Caco-2 (cell line): ENCODE measurements around the gene MB21D2. TPM values are rescaled to one million over a fixed set of nuclear protein-coding genes. Genes with fewer than 3 reads are reported as not detected.

Experiments
- BruUV-seq: library from RNA; stranded (reverse); fragments of 400-500 nt; replicated peaks from 2 replicates; lab custom pipeline; 2021; lab: Mats Ljungman, UMichigan
- CTCF ChIA-PET: fragments of 300-600 bp; sonication (Branson Sonifier 250); formaldehyde crosslinking; loops from one replicate; lab custom pipeline; 2022; ENCODE audit warnings: antibody characterized with exemption; lab: Charles Lee
- POLR2A ChIA-PET: fragments of 300-600 bp; sonication (Branson Sonifier 250); formaldehyde crosslinking; loops from one replicate; lab custom pipeline; 2022; ENCODE audit warnings: antibody characterized with exemption; lab: Charles Lee
- DNase-seq, 2 experiments: peaks; one replicate each; pipeline versions ENCODE4 v3.0.0 to v3.0.0-alpha.2; 2020 to 2022
- H3K27me3 ChIP-seq: replicated peaks from 2 replicates; pipeline ENCODE4 v1.6.0; 2011; ENCODE audit warnings: low read length; ENCODE audit not compliant: control insufficient read depth, insufficient read depth
- H3K36me3 ChIP-seq: 2 replicates; pipeline ENCODE4 v1.5.1; 2011; ENCODE audit warnings: low read length; ENCODE audit not compliant: control insufficient read depth, insufficient read depth
- H3K4me1 ChIP-seq: fragments of 250-450 bp; sonication (Bioruptor Pico); 2 replicates; pipeline ENCODE4 v1.5.1; 2020; ENCODE audit warnings: mild to moderate bottlenecking
- H3K4me3 ChIP-seq: 2 replicates; pipeline ENCODE4 v1.5.1; 2011; ENCODE audit warnings: low read depth, mild to moderate bottlenecking, control low read depth, low read length
- H3K9me3 ChIP-seq: fragments of 250-450 bp; sonication (Bioruptor Pico); 2 replicates; pipeline ENCODE4 v1.5.1; 2020; ENCODE audit warnings: mild to moderate bottlenecking, moderate library complexity
- H3K27ac Mint-ChIP-seq: one replicate; pipeline ENCODE4 v1.8.0; 2022; ENCODE audit warnings: mixed read lengths; ENCODE audit not compliant: unreplicated experiment
- H3K27me3 Mint-ChIP-seq: one replicate; pipeline ENCODE4 v1.8.0; 2022; ENCODE audit warnings: mixed read lengths; ENCODE audit not compliant: insufficient read depth, unreplicated experiment
- H3K36me3 Mint-ChIP-seq: one replicate; pipeline ENCODE4 v1.8.0; 2022; ENCODE audit warnings: mild to moderate bottlenecking, mixed read lengths; ENCODE audit not compliant: insufficient read depth, unreplicated experiment
- H3K4me1 Mint-ChIP-seq: one replicate; pipeline ENCODE4 v1.8.0; 2022; ENCODE audit warnings: low read depth, mixed read lengths; ENCODE audit not compliant: unreplicated experiment
- H3K4me3 Mint-ChIP-seq: one replicate; pipeline ENCODE4 v1.8.0; 2022; ENCODE audit warnings: mild to moderate bottlenecking, moderate library complexity, mixed read lengths; ENCODE audit not compliant: unreplicated experiment
- H3K9me3 Mint-ChIP-seq: one replicate; pipeline ENCODE4 v1.8.0; 2022; ENCODE audit warnings: mixed read lengths; ENCODE audit not compliant: unreplicated experiment
- intact Hi-C: fragments of 100-400 bp; cut with micrococcal nuclease; formaldehyde crosslinking; loops from one replicate; pipeline ENCODE4 v1.10.0; 2022; ENCODE audit not compliant: unreplicated experiment
- total RNA-seq: library from RNA; stranded (reverse); gene quantifications from 2 replicates; pipeline ENCODE4 v1.2.3, GENCODE V29; 2022
- TF ChIP-seq, protein P1 (sequence below), 2 experiments: fragments of 200-600 bp in 1 of 2; IDR thresholded peaks; 1 replicate in 1 of 2; 2 replicates in 1 of 2; pipeline versions ENCODE4 v1.5.1 to v1.8.0; 2011 to 2022; ENCODE audit warnings: antibody characterized with exemption in 1 of 2, control low read depth in 1 of 2, inconsistent platforms in 1 of 2, low read depth in 1 of 2, low read length in 1 of 2, mild to moderate bottlenecking in 1 of 2, moderate library complexity in 1 of 2; ENCODE audit not compliant: insufficient read depth in 1 of 2, severe bottlenecking in 1 of 2, unreplicated experiment in 1 of 2

Gene MB21D2
- total RNA-seq, 1 experiment from 2014 or later, result 11.0 TPM

DNA sequence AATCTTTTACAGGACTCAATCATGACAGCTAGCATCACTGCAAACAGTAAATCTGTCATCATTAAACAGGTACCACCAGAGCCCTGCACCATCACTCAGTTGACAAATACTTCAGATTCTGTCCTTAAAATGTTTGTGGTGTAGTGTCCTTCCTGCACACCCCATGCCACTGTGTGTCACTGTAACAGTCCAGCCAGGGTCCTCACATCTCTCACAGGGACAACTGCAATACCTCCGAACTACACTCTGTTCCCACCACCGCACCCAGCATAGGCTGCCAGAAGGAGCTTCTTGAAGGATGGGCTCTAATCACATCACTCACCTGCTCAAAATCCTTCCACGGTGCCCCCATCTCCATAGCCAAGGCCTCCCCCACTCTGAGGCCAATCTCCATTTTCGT lies 100.2 kb downstream of the MB21D2 start:
- peaks cover 31% of the 10 kb centered on the region for H3K4me1 ChIP-seq
- H3K36me3 ChIP-seq, result no peaks in the 10 kb centered on the region
- no TSS peak for BruUV-seq
- H3K9me3 Mint-ChIP-seq, result no peaks in the 10 kb centered on the region
- no peak overlapping the region for H3K4me3 ChIP-seq
- no peaks in the 10 kb centered on the region for H3K9me3 ChIP-seq
- TF ChIP-seq, protein P1, sequence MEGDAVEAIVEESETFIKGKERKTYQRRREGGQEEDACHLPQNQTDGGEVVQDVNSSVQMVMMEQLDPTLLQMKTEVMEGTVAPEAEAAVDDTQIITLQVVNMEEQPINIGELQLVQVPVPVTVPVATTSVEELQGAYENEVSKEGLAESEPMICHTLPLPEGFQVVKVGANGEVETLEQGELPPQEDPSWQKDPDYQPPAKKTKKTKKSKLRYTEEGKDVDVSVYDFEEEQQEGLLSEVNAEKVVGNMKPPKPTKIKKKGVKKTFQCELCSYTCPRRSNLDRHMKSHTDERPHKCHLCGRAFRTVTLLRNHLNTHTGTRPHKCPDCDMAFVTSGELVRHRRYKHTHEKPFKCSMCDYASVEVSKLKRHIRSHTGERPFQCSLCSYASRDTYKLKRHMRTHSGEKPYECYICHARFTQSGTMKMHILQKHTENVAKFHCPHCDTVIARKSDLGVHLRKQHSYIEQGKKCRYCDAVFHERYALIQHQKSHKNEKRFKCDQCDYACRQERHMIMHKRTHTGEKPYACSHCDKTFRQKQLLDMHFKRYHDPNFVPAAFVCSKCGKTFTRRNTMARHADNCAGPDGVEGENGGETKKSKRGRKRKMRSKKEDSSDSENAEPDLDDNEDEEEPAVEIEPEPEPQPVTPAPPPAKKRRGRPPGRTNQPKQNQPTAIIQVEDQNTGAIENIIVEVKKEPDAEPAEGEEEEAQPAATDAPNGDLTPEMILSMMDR (IDR thresholded peaks at IDR 0.05; ENCODE audit: insufficient read depth in 1 of 2, low read depth in 1 of 2, low read length in 1 of 2, severe bottlenecking in 1 of 2, unreplicated experiment in 1 of 2), result no peak
- POLR2A ChIA-PET, result no interaction called here
- peak overlapping the region; percentile 9 for H3K27ac Mint-ChIP-seq
- no peaks in the 10 kb centered on the region for H3K36me3 Mint-ChIP-seq
- H3K27me3 ChIP-seq, result no peaks in the 10 kb centered on the region
- no peak overlapping the region for H3K4me3 Mint-ChIP-seq
- CTCF ChIA-PET, result interaction anchor here (1.0 to 1.7 kb wide), 4 partner anchors 62 to 224 kb away, joined by 3 to 9 read pairs (median 4); partner anchors contain the start of gene MB21D2
- H3K27me3 Mint-ChIP-seq, result no peaks in the 10 kb centered on the region
- intact Hi-C loops, result loop anchor here (2.0 to 10.0 kb wide), 2 partner anchors 647 to 755 kb away; no protein-coding TSS in a partner anchor
- DNase-seq, result no peak
- H3K4me1 Mint-ChIP-seq, result peaks cover 46% of the 10 kb centered on the region

DNA sequence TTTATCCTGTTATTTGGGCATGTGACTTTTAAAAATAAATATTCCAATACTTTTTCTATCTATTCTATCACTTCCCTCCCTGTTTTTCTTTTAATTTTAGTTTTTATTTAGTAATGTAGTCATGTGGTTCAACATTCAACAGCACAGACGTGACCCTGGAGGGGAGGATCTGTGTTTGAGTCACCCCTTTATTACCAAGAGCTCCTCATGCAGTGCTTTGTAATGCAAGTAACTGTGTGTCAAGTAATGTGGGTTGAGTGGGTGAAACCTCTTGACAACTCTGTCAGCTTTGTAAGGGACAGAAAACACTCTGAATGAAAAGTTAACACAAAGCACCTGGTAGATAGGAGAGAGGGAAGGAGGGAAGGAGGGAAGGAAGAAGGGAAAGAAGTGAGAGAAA lies 100.6 kb downstream of the MB21D2 start:
- ChIA-PET CTCF (interaction anchor here (0.6 to 1.7 kb wide), 5 partner anchors 34 to 224 kb away, joined by 3 to 9 read pairs (median 3); partner anchors contain the start of gene MB21D2), POLR2A (no interaction called here)
- intact Hi-C loops, result loop anchor here (2.0 to 10.0 kb wide), 2 partner anchors 648 to 756 kb away; no protein-coding TSS in a partner anchor
- H3K4me3 Mint-ChIP-seq, result no peak overlapping the region
- H3K27me3 Mint-ChIP-seq, result no peaks in the 10 kb centered on the region
- BruUV-seq, result no TSS peak
- peaks cover 46% of the 10 kb centered on the region for H3K4me1 Mint-ChIP-seq
- DNase-seq, result no peak
- H3K9me3 Mint-ChIP-seq, result no peaks in the 10 kb centered on the region
- no peaks in the 10 kb centered on the region for H3K27me3 ChIP-seq
- TF ChIP-seq, protein P1 (IDR thresholded peaks at IDR 0.05; ENCODE audit: insufficient read depth in 1 of 2, low read depth in 1 of 2, low read length in 1 of 2, severe bottlenecking in 1 of 2, unreplicated experiment in 1 of 2), result no peak
- peak overlapping the region; percentile 9 for H3K27ac Mint-ChIP-seq
- no peaks in the 10 kb centered on the region for H3K9me3 ChIP-seq
- H3K36me3 Mint-ChIP-seq, result no peaks in the 10 kb centered on the region
- H3K4me3 ChIP-seq, result no peak overlapping the region
- H3K36me3 ChIP-seq, result no peaks in the 10 kb centered on the region
- peaks cover 31% of the 10 kb centered on the region for H3K4me1 ChIP-seq

DNA sequence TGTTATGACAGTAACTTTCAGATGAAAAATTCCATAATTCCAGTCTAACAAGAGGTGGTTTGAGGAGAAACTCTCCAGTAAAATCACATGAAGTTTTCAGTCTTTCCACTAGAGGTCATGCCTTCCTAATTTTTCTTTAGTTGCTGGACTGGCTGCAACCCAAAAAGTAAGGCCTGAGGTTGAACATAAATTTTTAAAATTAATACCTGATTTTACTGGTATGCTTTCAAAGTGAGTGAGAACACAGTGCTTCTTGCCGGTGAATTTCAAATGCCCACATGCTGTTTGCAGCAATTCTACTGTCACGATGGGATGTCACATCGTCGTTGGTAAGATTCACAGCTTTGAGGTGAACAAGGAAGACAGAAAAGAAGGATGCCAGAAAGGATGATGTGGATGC lies 101.3 kb downstream of the MB21D2 start:
- POLR2A ChIA-PET, result no interaction called here
- Mint-ChIP-seq H3K27me3 (no peaks in the 10 kb centered on the region), H3K9me3 (no peaks in the 10 kb centered on the region), H3K4me1 (peaks cover 46% of the 10 kb centered on the region), H3K36me3 (no peaks in the 10 kb centered on the region), H3K27ac (no peak overlapping the region), H3K4me3 (no peak overlapping the region)
- BruUV-seq, result no TSS peak
- H3K4me1 ChIP-seq, result peaks cover 29% of the 10 kb centered on the region
- peak in 1 of 2 experiments; percentile 56 for DNase-seq
- intact Hi-C loops, result loop anchor here (1.0 to 10.0 kb wide), 5 partner anchors 99 to 756 kb away; no protein-coding TSS in a partner anchor
- no peaks in the 10 kb centered on the region for H3K27me3 ChIP-seq
- no peaks in the 10 kb centered on the region for H3K9me3 ChIP-seq
- CTCF ChIA-PET, result interaction anchor here (1.0 to 1.7 kb wide), 4 partner anchors 63 to 225 kb away, joined by 3 to 9 read pairs (median 4); partner anchors contain the start of gene MB21D2
- TF ChIP-seq, protein P1 (IDR thresholded peaks at IDR 0.05; ENCODE audit: insufficient read depth in 1 of 2, low read depth in 1 of 2, low read length in 1 of 2, severe bottlenecking in 1 of 2, unreplicated experiment in 1 of 2), result peak; percentile 55 to 77
- no peak overlapping the region for H3K4me3 ChIP-seq
- no peaks in the 10 kb centered on the region for H3K36me3 ChIP-seq
